Ishikawa (cell line): ENCODE data around the gene ZNF474.

ENCODE experiments used
- CEBPB ChIP-seq: IDR thresholded peaks from 2 replicates; pipeline ENCODE4 v1.6.1; 2012
- CREB1 ChIP-seq: IDR thresholded peaks from 2 replicates; pipeline ENCODE4 v1.6.1; 2012; ENCODE audit warnings: low read depth
- EGR1 ChIP-seq: IDR thresholded peaks from 2 replicates; pipeline ENCODE4 v1.6.1; 2012
- EP300 ChIP-seq: IDR thresholded peaks from 2 replicates; pipeline ENCODE4 v1.6.1; 2012; ENCODE audit warnings: borderline replicate concordance
- FOXM1 ChIP-seq: IDR thresholded peaks from 2 replicates; pipeline ENCODE4 v1.6.1; 2012; ENCODE audit warnings: low read depth, borderline replicate concordance
- NFIC ChIP-seq: IDR thresholded peaks from 2 replicates; pipeline ENCODE4 v1.6.1; 2012
- RAD21 ChIP-seq: IDR thresholded peaks from 2 replicates; pipeline ENCODE4 v1.6.1; 2012; ENCODE audit warnings: low read depth
- TAF1 ChIP-seq: IDR thresholded peaks from 2 replicates; pipeline ENCODE4 v1.6.1; 2012; ENCODE audit warnings: low read depth, mild to moderate bottlenecking
- TCF12 ChIP-seq: IDR thresholded peaks from 2 replicates; pipeline ENCODE4 v1.6.1; 2012; ENCODE audit warnings: low read depth
- TEAD4 ChIP-seq: IDR thresholded peaks from 2 replicates; pipeline ENCODE4 v1.6.1; 2012
- YY1 ChIP-seq: IDR thresholded peaks from 2 replicates; pipeline ENCODE4 v1.6.1; 2012; ENCODE audit warnings: low read depth
- ZBTB7A ChIP-seq: IDR thresholded peaks from 2 replicates; pipeline ENCODE4 v1.6.1; 2012; ENCODE audit warnings: low read depth
- TF ChIP-seq, protein P1 (sequence below): IDR thresholded peaks from 2 replicates; pipeline ENCODE4 v1.6.1; 2012; ENCODE audit warnings: low read depth, mild to moderate bottlenecking
- TF ChIP-seq, protein P2 (sequence below): IDR thresholded peaks from 2 replicates; pipeline ENCODE4 v1.6.1; 2012
- TF ChIP-seq, protein P3 (sequence below): IDR thresholded peaks from 2 replicates; pipeline ENCODE4 v1.6.1; 2012

The ZNF474 gene

DNA sequence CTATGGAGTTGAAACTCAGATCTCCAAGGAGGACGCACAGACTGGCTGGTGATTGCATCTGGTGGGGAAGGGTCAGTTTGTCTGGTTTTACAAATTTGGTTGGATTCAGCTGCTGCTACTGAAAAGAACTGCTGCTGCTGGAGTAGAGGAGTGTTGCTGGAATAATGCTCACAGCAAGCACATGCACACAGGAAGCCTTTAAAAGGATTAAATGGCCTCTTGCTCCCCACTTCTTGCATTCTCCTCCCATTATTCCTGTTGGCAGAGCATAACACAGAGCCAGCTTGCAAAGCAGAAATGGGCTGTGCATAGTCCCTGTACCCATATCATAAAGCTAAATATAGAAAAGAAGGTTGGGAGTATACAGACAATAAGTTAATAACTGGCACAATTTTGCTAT is 16.6 kb downstream of the ZNF474 start:
- TF ChIP-seq TEAD4 (no peak), EGR1 (no peak), FOXM1 (no peak), CREB1 (no peak), RAD21 (no peak), TAF1 (no peak), CEBPB (no peak), EP300 (no peak), NFIC (no peak), TCF12 (no peak)
- TF ChIP-seq, protein P1, sequence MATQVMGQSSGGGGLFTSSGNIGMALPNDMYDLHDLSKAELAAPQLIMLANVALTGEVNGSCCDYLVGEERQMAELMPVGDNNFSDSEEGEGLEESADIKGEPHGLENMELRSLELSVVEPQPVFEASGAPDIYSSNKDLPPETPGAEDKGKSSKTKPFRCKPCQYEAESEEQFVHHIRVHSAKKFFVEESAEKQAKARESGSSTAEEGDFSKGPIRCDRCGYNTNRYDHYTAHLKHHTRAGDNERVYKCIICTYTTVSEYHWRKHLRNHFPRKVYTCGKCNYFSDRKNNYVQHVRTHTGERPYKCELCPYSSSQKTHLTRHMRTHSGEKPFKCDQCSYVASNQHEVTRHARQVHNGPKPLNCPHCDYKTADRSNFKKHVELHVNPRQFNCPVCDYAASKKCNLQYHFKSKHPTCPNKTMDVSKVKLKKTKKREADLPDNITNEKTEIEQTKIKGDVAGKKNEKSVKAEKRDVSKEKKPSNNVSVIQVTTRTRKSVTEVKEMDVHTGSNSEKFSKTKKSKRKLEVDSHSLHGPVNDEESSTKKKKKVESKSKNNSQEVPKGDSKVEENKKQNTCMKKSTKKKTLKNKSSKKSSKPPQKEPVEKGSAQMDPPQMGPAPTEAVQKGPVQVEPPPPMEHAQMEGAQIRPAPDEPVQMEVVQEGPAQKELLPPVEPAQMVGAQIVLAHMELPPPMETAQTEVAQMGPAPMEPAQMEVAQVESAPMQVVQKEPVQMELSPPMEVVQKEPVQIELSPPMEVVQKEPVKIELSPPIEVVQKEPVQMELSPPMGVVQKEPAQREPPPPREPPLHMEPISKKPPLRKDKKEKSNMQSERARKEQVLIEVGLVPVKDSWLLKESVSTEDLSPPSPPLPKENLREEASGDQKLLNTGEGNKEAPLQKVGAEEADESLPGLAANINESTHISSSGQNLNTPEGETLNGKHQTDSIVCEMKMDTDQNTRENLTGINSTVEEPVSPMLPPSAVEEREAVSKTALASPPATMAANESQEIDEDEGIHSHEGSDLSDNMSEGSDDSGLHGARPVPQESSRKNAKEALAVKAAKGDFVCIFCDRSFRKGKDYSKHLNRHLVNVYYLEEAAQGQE = no peak
- TF ChIP-seq, protein P2, sequence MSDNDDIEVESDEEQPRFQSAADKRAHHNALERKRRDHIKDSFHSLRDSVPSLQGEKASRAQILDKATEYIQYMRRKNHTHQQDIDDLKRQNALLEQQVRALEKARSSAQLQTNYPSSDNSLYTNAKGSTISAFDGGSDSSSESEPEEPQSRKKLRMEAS = no peak
- TF ChIP-seq, protein P3, sequence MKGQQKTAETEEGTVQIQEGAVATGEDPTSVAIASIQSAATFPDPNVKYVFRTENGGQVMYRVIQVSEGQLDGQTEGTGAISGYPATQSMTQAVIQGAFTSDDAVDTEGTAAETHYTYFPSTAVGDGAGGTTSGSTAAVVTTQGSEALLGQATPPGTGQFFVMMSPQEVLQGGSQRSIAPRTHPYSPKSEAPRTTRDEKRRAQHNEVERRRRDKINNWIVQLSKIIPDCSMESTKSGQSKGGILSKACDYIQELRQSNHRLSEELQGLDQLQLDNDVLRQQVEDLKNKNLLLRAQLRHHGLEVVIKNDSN = no peak

DNA sequence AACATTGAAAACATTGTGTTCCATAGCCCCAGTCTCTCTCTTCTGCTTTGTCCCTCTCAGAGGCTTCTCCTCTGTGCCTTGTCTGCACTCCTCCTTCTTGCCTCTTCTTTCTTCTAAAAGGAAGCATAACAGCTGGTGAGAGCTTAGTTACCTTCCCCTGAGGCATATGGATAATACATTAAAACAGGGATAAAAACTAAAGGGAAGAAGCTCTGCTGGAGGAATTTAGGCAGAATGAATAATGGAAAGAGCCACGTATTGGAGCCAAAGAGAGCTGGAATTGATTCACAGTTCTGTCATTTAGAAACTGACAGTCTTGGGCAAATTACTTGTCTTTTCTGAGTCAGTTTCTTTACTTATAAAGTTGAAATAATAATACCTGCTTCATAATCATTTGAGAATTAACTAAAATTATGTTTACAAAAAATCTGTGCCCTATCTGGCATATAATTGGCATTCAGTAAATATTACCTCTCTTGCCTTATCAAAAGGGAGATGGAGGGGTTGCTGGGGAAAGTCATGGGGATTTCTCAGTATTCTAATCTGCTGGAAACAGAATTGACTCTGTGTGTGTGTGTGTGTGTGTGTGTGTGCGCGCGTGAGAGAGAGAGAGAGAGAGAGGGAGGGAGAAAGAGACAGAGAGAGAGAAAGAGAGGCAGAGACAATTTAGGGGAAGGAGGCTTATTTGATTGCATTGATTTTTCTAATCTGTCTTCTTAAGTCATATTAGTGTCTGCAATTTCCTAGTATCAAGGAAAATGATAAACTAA is 20.2 kb downstream of the ZNF474 start:
- TF ChIP-seq FOXM1 (no peak), RAD21 (no peak), ZBTB7A (no peak)

DNA sequence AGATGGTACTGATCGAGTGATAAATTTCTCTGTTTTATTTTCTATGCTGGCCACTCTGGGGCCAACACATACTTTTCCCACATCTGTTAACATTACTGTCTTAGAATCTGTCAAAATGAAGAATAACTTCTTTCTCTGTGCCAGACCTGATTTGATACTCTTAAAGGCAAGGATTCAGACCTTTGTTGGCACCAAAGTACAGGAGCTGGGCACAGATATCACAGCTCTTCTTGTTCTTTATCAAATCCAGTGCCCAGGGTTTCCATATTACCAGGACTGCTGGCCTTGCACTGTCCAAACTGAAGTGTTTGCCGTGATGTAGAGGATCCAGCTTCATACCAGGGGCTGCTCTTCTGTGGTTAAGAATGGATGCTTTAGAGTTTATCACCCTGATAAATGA is 20.9 kb downstream of the ZNF474 start:
- TF ChIP-seq, protein P2 = no peak
- TF ChIP-seq FOXM1 = no peak
- TF ChIP-seq TEAD4 = no peak
- TF ChIP-seq EP300 = no peak
- TF ChIP-seq EGR1 = no peak
- TF ChIP-seq NFIC = no peak
- TF ChIP-seq ZBTB7A = no peak
- no peak for TF ChIP-seq TAF1
- TF ChIP-seq, protein P1 = no peak
- TF ChIP-seq, protein P3 = no peak
- no peak for TF ChIP-seq YY1
- no peak for TF ChIP-seq CREB1
- no peak for TF ChIP-seq RAD21
- no peak for TF ChIP-seq TCF12
- no peak for TF ChIP-seq CEBPB

DNA sequence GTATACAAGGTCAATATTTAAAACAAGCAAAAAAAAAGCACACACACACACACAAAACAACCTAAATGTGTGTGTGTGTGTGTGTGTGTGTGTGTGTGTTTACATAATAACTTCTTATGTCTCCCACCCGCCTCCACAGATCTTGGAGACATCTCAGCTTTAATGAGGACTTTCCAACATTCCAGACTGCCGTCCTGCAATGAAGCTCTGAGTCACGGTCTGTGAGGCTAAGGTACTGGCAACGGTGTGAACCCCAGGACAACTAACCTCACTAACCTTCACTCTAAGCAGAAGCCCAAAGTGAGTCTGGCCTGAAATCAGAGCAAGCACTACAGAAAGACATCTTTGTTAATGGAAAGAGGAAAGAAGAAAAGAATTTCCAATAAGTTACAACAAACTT is 22.3 kb downstream of the ZNF474 start:
- TF ChIP-seq YY1 (no peak), TEAD4 (peak; percentile 30)

DNA sequence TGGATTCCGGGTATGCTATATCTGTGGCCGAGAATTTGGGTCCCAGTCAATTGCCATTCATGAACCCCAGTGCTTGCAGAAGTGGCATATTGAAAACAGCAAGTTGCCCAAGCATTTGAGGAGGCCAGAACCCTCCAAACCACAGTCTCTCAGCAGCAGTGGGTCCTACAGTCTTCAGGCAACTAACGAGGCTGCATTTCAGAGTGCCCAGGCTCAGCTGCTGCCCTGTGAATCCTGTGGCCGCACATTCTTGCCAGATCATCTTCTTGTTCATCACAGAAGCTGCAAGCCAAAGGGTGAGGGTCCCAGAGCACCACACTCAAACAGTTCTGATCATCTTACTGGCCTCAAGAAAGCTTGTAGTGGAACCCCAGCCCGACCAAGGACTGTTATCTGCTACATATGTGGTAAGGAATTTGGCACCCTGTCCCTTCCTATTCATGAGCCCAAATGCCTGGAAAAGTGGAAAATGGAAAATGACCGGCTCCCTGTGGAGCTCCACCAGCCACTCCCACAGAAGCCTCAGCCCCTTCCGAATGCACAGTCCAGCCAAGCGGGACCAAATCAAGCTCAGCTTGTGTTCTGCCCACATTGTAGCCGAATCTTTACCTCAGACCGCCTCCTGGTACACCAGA is 23.0 kb downstream of the ZNF474 start:
- no peak for TF ChIP-seq EGR1
- TF ChIP-seq YY1 = no peak
- no peak for TF ChIP-seq RAD21
- TF ChIP-seq TCF12 = peak; percentile 90
- no peak for TF ChIP-seq TAF1
- TF ChIP-seq TEAD4 = peak; percentile 91
- TF ChIP-seq FOXM1 = peak; percentile 17; the same call in 1 of the 2 replicates
- TF ChIP-seq NFIC = peak; percentile 91
- TF ChIP-seq, protein P3 = no peak
- TF ChIP-seq EP300 = peak; percentile 90
- no peak for TF ChIP-seq ZBTB7A
- TF ChIP-seq, protein P2 = 0 out of 2 replicates have a peak, but pooled peaks have one; percentile 22
- TF ChIP-seq, protein P1 = no peak
- no peak for TF ChIP-seq CREB1
- TF ChIP-seq CEBPB = peak; percentile 33; the same call in 1 of the 2 replicates
